CD4-positive, CD25-positive, alpha-beta regulatory T cell (primary cell): ENCODE data around the gene HAGH. TPM values are rescaled to one million over a fixed set of nuclear protein-coding genes. Genes with fewer than 3 reads are reported as not detected.

Experiments used
- ATAC-seq, 2 donors: fragments of 150-1000 bp; cut with Tn5 transposase; one replicate each; pipeline ENCODE4 v1.10.0; 2021; ENCODE audit warnings: low read depth in 2 of 2, moderate number of reproducible peaks in 2 of 2, moderate library complexity in 1 of 2
- DNase-seq, 3 donors: peaks; one replicate each; pipeline versions ENCODE4 v3.0.0 to v3.0.0-alpha.2; 2012 to 2022; ENCODE audit warnings: mixed read lengths in 1 of 3
- H3K27ac ChIP-seq: one replicate; pipeline ENCODE4 v1.7.0; 2013; ENCODE audit warnings: mild to moderate bottlenecking, low read length; ENCODE audit not compliant: insufficient read depth, poor library complexity, severe bottlenecking
- H3K27me3 ChIP-seq: one replicate; pipeline ENCODE4 v1.7.0; 2013; ENCODE audit warnings: low read length; ENCODE audit not compliant: control insufficient read depth, insufficient read depth
- H3K36me3 ChIP-seq: one replicate; pipeline ENCODE4 v1.7.0; 2013; ENCODE audit warnings: mild to moderate bottlenecking, low read length, moderate library complexity; ENCODE audit not compliant: control insufficient read depth, insufficient read depth
- H3K4me1 ChIP-seq: 2 replicates; pipeline ENCODE4 v1.7.0; 2013; ENCODE audit warnings: mild to moderate bottlenecking, low read length; ENCODE audit not compliant: insufficient read depth, control insufficient read depth, poor library complexity, severe bottlenecking
- H3K4me3 ChIP-seq: one replicate; pipeline ENCODE4 v1.7.0; 2013; ENCODE audit warnings: low read depth, mild to moderate bottlenecking, low read length, moderate library complexity
- H3K9me3 ChIP-seq, 2 experiments: 1 replicate in 1 of 2; 2 replicates in 1 of 2; pipeline ENCODE4 v1.7.0; 2013; ENCODE audit warnings: low read length in 2 of 2, mild to moderate bottlenecking in 1 of 2, moderate library complexity in 1 of 2; ENCODE audit not compliant: control insufficient read depth in 2 of 2
- H3K27ac Mint-ChIP-seq, 3 donors: one replicate each; pipeline ENCODE4 v1.8.0; 2020 to 2022; ENCODE audit warnings: mild to moderate bottlenecking in 3 of 3, mixed read lengths in 3 of 3, moderate library complexity in 2 of 3
- H3K27me3 Mint-ChIP-seq: one replicate; pipeline ENCODE4 v1.8.0; 2022; ENCODE audit warnings: mild to moderate bottlenecking, mixed read lengths
- H3K36me3 Mint-ChIP-seq: one replicate; pipeline ENCODE4 v1.8.0; 2020; ENCODE audit warnings: mixed read lengths
- H3K4me1 Mint-ChIP-seq, 4 donors: one replicate each; pipeline ENCODE4 v1.8.0; 2020 to 2022; ENCODE audit warnings: mixed read lengths in 4 of 4, mild to moderate bottlenecking in 1 of 4
- H3K4me3 Mint-ChIP-seq, 4 donors: one replicate each; pipeline ENCODE4 v1.8.0; 2020 to 2022; ENCODE audit warnings: mild to moderate bottlenecking in 4 of 4, mixed read lengths in 4 of 4, moderate library complexity in 3 of 4
- H3K9me3 Mint-ChIP-seq, 7 donors: one replicate each; pipeline ENCODE4 v1.8.0; 2020 to 2022; ENCODE audit warnings: mixed read lengths in 7 of 7, mild to moderate bottlenecking in 3 of 7, moderate library complexity in 2 of 7
- polyA plus RNA-seq, 4 donors: library from polyadenylated mRNA; unstranded; fragments of 300-500 nt; fragmentation: Illumina TruSeq; gene quantifications; one replicate each; pipeline ENCODE4 v1.2.3, GENCODE V29; 2021
- total RNA-seq: library from RNA; stranded (reverse); gene quantifications from one replicate; pipeline ENCODE4 v1.2.3, GENCODE V29; 2022

Gene HAGH
- total and polyA plus RNA-seq, 5 donors from 2014 or later: 36.1 to 69.1 (median 46.4) TPM

DNA sequence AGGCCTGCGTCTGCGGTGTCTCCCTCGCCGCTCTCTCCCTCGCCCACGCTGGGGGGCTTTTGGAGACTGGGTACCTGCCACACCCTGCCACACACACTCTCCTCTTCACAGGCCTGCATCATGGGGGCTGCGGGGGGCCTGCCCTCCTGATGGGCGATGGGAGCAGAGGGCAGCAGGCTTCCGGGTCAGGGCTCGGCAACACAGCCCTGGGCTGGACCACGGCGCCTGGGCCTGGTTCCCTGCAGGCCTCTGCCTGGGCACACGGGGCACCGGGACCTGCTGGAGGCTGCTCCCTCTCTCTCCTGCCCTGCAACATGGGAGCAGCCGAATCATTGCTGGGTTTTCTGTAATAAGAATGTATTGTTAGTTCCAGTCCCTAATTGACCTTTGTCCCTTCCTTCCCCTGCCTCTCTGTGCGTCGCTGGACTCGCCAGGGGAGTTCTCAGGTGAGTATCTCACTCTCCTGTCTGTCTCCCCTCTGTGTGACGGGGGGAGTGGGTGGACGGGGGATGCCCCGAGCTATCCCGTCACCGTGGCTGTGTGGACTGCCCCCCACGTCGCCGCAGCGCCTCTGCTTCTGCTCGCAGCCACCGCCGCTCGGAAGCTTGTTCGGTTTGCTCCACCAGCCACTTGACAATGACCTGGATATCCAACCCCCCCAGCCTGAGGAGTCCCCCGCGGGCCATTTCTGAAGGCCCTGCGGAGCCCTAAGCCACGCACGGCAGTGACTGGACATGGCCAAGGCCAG, 68.7 kb downstream of the HAGH start:
- Mint-ChIP-seq H3K36me3 (peaks cover 12% of the 10 kb centered on the region), H3K27me3 (no peaks in the 10 kb centered on the region)
- no peak for DNase-seq

More for the DNA sequence above, 68.7 kb downstream of the HAGH start:
- no peaks in the 10 kb centered on the region for H3K4me1 ChIP-seq
- H3K36me3 ChIP-seq: peaks cover 15% of the 10 kb centered on the region
- H3K27ac Mint-ChIP-seq: no peak overlapping the region
- H3K4me3 Mint-ChIP-seq: no peak overlapping the region
- H3K9me3 ChIP-seq: no peaks in the 10 kb centered on the region
- no peak for ATAC-seq
- no peak overlapping the region for H3K27ac ChIP-seq
- H3K4me3 ChIP-seq: no peak overlapping the region
- peaks cover 0 to 7% (median 1%) of the 10 kb centered on the region in 4 donors for H3K4me1 Mint-ChIP-seq
- H3K9me3 Mint-ChIP-seq: peaks cover 0 to 2% (median 0%) of the 10 kb centered on the region in 7 donors
- no peaks in the 10 kb centered on the region for H3K27me3 ChIP-seq

Other genes with a start within 250 kb of the HAGH start
- gene IFT140, start 214.8 kb downstream of the HAGH start, total RNA-seq: 2.5 TPM
- 1 to 10 TPM; 1.1 to 2.0 (median 1.5) TPM for gene IFT140, start 214.8 kb downstream of the HAGH start, polyA plus RNA-seq
- gene CRAMP1, start 214.5 kb downstream of the HAGH start, total RNA-seq: 30.5 TPM
- gene CRAMP1, start 214.5 kb downstream of the HAGH start, polyA plus RNA-seq: 1 to 10 TPM in 2 of 4 donors, under 1 TPM in 2; 0.49 to 1.6 (median 1.1) TPM
- 13.7 TPM for gene JPT2, start 148.5 kb downstream of the HAGH start, total RNA-seq
- gene JPT2, start 148.5 kb downstream of the HAGH start, polyA plus RNA-seq: 10 to 100 TPM in 2 of 4 donors, 1 to 10 TPM in 2; 9.7 to 13.9 (median 10.2) TPM
- gene MAPK8IP3, start 120.6 kb downstream of the HAGH start, total RNA-seq: 222 TPM
- gene MAPK8IP3, start 120.6 kb downstream of the HAGH start, polyA plus RNA-seq: 1 to 10 TPM in 3 of 4 donors, under 1 TPM in 1; 0.79 to 2.2 (median 1.2) TPM
- gene NME3, start 55.3 kb downstream of the HAGH start, total RNA-seq: 45.1 TPM
- gene NME3, start 55.3 kb downstream of the HAGH start, polyA plus RNA-seq: 100 to 1,000 TPM in 1 of 4 donors, 10 to 100 TPM in 3; 63.8 to 101 (median 75.0) TPM
- gene EME2, start 54.0 kb downstream of the HAGH start, total RNA-seq: 19.0 TPM
- gene EME2, start 54.0 kb downstream of the HAGH start, polyA plus RNA-seq: 1 to 10 TPM in 1 of 4 donors, under 1 TPM in 3; 0.57 to 1.1 (median 0.64) TPM
- 46.5 TPM for gene MRPS34, start 53.7 kb downstream of the HAGH start, total RNA-seq
- gene MRPS34, start 53.7 kb downstream of the HAGH start, polyA plus RNA-seq: 100 to 1,000 TPM; 143 to 176 (median 155) TPM
- 85.2 TPM for gene SPSB3, start 44.3 kb downstream of the HAGH start, total RNA-seq
- gene SPSB3, start 44.3 kb downstream of the HAGH start, polyA plus RNA-seq: 10 to 100 TPM; 61.1 to 72.3 (median 70.8) TPM
- 41.6 TPM for gene NUBP2, start 43.9 kb downstream of the HAGH start, total RNA-seq
- 100 to 1,000 TPM in 1 of 4 donors, 10 to 100 TPM in 3; 88.8 to 104 (median 96.6) TPM for gene NUBP2, start 43.9 kb downstream of the HAGH start, polyA plus RNA-seq
- gene IGFALS, start 33.1 kb downstream of the HAGH start, total RNA-seq: 0.84 TPM
- under 1 TPM in 1 of 4 donors, not detected in 3; 0.24 TPM for gene IGFALS, start 33.1 kb downstream of the HAGH start, polyA plus RNA-seq
- 4.5 TPM for gene FAHD1, start 381 bp upstream of the HAGH start, total RNA-seq
- 10 to 100 TPM; 16.3 to 25.8 (median 22.4) TPM for gene FAHD1, start 381 bp upstream of the HAGH start, polyA plus RNA-seq
- gene MEIOB, start 45.3 kb upstream of the HAGH start, total RNA-seq: not detected
- gene MEIOB, start 45.3 kb upstream of the HAGH start, polyA plus RNA-seq: not detected
- not detected for gene HS3ST6, start 91.6 kb upstream of the HAGH start, total RNA-seq
- not detected for gene HS3ST6, start 91.6 kb upstream of the HAGH start, polyA plus RNA-seq
- gene MSRB1, start 116.4 kb upstream of the HAGH start, total RNA-seq: 8.3 TPM
- 10 to 100 TPM; 25.0 to 50.9 (median 32.8) TPM for gene MSRB1, start 116.4 kb upstream of the HAGH start, polyA plus RNA-seq
- gene RPL3L, start 127.9 kb upstream of the HAGH start, total RNA-seq: not detected
- not detected for gene RPL3L, start 127.9 kb upstream of the HAGH start, polyA plus RNA-seq
- gene NDUFB10, start 132.7 kb upstream of the HAGH start, total RNA-seq: 65.1 TPM
- gene NDUFB10, start 132.7 kb upstream of the HAGH start, polyA plus RNA-seq: 100 to 1,000 TPM; 192 to 288 (median 204) TPM
- gene RPS2, start 138.0 kb upstream of the HAGH start, total RNA-seq: 2,223 TPM
- 1,000 to 10,000 TPM; 4,615 to 6,441 (median 5,598) TPM for gene RPS2, start 138.0 kb upstream of the HAGH start, polyA plus RNA-seq
- not detected for gene RNF151, start 140.0 kb upstream of the HAGH start, total RNA-seq
- not detected for gene RNF151, start 140.0 kb upstream of the HAGH start, polyA plus RNA-seq
- 25.3 TPM for gene TBL3, start 145.2 kb upstream of the HAGH start, total RNA-seq
- 10 to 100 TPM; 48.0 to 60.0 (median 53.9) TPM for gene TBL3, start 145.2 kb upstream of the HAGH start, polyA plus RNA-seq
- 0.47 TPM for gene NOXO1, start 154.6 kb upstream of the HAGH start, total RNA-seq
- under 1 TPM in 2 of 4 donors, not detected in 2; 0.16 to 0.35 TPM for gene NOXO1, start 154.6 kb upstream of the HAGH start, polyA plus RNA-seq
- gene GFER, start 157.4 kb upstream of the HAGH start, total RNA-seq: 18.4 TPM
- gene GFER, start 157.4 kb upstream of the HAGH start, polyA plus RNA-seq: 10 to 100 TPM; 30.5 to 45.5 (median 36.5) TPM
- 3.2 TPM for gene SYNGR3, start 163.1 kb upstream of the HAGH start, total RNA-seq
- gene SYNGR3, start 163.1 kb upstream of the HAGH start, polyA plus RNA-seq: 1 to 10 TPM in 2 of 4 donors, under 1 TPM in 1, not detected in 1; 0.82 to 1.8 (median 1.1) TPM
- gene ZNF598, start 183.0 kb upstream of the HAGH start, total RNA-seq: 48.2 TPM
- gene ZNF598, start 183.0 kb upstream of the HAGH start, polyA plus RNA-seq: 1 to 10 TPM; 1.8 to 3.1 (median 2.9) TPM
- gene NPW, start 193.0 kb upstream of the HAGH start, total RNA-seq: not detected
- not detected for gene NPW, start 193.0 kb upstream of the HAGH start, polyA plus RNA-seq
- 1.5 TPM for gene NHERF2, start 200.1 kb upstream of the HAGH start, total RNA-seq
- gene NHERF2, start 200.1 kb upstream of the HAGH start, polyA plus RNA-seq: under 1 TPM; 0.09 to 0.86 (median 0.21) TPM
- gene NTHL1, start 221.0 kb upstream of the HAGH start, total RNA-seq: 15.0 TPM
- gene NTHL1, start 221.0 kb upstream of the HAGH start, polyA plus RNA-seq: 10 to 100 TPM; 24.7 to 52.7 (median 38.4) TPM
- 133 TPM for gene TSC2, start 221.2 kb upstream of the HAGH start, total RNA-seq
- 10 to 100 TPM; 22.7 to 26.6 (median 26.4) TPM for gene TSC2, start 221.2 kb upstream of the HAGH start, polyA plus RNA-seq